Right lung (tissue), 5 donors: ENCODE measurements around the gene SAMD4A. TPM values are rescaled to one million over a fixed set of nuclear protein-coding genes. Genes with fewer than 3 reads are reported as not detected.
A peak's percentile ranks its signal among the peaks of the same experiment; 100 is the strongest.

Experiments used
- DNase-seq, 2 donors: peaks; one replicate each; pipeline ENCODE4 v3.0.0-alpha.2; 2013
- polyA plus RNA-seq, 5 donors: library from polyadenylated mRNA; unstranded; fragments of 120-200 nt; gene quantifications; one replicate each; pipeline versions ENCODE4 v1.2.1 to v1.2.3, GENCODE V29; 2013; ENCODE audit warnings: inconsistent platforms in 1 of 5, low replicate concordance in 1 of 5; ENCODE audit not compliant: insufficient read length in 5 of 5, insufficient read depth in 1 of 5

The SAMD4A gene
- polyA plus RNA-seq, 5 donors, result 4.9 to 9.8 (median 7.9) TPM

- DNase-seq, result no peak
Measured at GRCh38 chr14:54822685-54823084, 255.8 kb downstream of the SAMD4A start.

DNA sequence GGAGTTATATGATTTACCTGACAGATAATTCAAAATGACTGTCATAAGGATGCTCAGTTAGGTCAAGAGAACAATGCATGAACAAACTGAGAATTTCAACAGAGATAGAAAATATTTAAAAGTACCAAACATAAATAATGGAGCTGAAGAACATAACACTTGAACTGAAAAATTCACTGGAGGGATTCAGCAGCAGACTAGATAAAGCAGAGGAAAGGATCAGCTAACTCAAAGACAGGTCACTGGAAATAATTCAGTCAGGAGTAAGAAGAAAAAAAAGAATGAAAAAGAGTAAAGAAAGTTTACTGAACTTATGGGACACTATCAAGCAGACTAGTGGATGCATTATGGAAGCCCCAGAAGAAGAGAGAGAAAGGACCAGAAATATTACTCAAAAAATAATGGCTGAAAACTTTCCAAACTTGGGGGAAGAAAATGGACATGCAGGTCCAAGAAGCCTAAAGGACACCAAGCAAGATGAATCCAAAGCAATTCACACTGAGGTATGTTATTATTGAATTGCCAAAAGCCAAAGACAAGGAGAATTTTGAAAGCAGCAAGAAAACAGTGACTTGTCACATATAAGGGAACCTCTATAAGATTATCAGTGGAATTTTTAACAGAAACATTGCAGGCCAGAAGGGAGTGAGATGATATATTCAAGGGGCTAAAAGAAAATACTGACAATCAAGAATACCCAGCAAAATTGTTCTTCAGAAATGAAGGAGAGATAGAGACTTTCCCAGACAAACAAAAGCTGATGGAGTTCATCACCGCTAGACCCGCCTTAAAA is 257.0 kb downstream of the SAMD4A start:
- no peak for DNase-seq

GRCh38 chr14:54828037-54828436 is 261.1 kb downstream of the SAMD4A start:
- no peak for DNase-seq

DNA sequence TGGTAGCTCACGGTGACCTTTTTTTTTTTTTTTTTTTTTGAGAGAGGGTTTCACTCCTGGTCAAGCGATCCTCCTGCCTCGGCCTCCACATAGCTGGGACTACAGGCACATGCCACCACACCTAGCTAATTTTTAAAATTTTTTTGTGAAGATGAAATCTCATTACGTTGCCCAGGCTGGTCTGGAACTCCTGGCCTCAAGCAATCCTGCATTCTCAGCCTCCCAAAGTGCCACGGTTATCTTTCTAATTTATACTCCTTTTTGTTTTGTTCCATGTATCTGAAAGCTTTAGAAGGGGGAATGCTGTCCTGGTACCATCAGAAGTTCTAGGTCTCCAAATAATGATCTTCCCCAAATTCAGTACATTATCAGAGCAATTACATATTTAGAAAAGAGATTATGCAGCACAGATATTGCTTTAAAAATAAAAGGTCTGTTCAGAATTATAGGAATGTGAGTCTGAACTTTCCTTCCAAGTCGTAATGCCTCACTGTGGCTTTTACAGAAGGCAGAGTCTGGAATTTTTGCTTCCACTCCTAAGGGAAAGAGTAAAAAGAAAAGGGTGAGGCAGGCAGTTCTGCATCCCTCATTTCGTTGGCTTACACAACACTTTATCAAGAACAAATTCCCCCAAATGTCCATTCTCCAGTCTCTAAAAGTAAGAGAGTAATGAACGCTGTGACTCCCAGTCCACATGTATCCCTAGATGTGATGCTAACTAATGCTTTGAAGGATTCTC is 262.7 kb downstream of the SAMD4A start:
- DNase-seq, result no peak

DNA sequence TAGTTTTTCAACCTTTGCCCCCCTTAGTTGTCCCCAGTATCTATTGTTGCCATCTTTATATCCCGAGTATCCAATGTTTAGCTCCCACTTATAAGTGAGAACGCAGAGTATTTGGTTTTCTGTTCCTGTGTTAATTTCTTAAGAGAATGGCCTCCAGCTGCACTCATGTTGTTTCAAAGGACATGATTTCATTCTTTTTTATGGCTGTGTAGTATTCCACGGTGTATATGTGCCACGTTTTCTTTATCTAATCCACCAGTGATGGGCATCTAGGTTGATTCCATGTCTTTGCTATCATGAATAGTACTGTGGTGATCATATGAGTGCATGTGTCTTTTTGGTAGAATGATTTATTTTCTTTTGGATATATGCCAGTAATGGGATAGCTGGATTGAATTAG is 263.7 kb downstream of the SAMD4A start:
- no peak for DNase-seq

DNA sequence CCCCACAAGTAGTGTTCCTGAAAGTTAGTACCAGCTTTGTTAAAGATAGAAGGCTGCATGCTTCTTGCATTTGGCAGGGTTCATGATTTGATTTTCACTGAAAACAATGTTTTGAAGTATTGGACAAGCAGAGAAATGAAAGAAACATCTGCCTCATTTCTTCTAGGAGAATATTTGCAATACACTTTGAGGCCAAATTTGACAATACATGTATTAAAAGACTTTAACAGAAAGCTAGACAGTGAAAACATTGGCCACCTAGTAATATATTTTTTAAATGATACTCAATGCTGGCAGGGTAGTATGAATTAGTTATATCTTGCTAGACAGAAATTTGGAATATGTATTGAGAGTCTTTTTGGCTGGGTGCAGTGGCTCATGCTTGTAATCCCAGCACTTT is 267.2 kb downstream of the SAMD4A start:
- peak; percentile 23 to 35 for DNase-seq

DNA sequence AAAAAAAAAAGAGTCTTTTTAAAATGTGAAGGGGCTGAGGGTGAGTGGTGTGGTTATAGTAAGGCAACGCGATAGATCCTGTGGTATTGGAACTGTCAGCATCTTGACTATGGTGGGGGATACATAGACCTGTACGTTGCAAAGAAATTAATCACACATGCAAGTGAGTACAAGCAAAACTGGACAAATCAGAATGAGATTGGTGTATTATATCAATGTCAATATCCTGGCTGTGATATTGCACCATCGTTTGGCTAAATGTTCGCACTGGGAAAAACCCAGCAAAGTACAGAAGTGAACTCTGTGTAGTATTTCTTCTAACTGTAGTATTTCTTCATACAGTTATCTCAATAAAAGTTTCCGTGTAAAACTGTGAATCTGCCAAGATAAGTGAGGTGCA is 267.8 kb downstream of the SAMD4A start:
- DNase-seq, result no peak

- no peak for DNase-seq
Measured at GRCh38 chr14:54836231-54836630, 269.3 kb downstream of the SAMD4A start.

- no peak for DNase-seq
Measured at GRCh38 chr14:54837508-54838149, 270.7 kb downstream of the SAMD4A start.

DNA sequence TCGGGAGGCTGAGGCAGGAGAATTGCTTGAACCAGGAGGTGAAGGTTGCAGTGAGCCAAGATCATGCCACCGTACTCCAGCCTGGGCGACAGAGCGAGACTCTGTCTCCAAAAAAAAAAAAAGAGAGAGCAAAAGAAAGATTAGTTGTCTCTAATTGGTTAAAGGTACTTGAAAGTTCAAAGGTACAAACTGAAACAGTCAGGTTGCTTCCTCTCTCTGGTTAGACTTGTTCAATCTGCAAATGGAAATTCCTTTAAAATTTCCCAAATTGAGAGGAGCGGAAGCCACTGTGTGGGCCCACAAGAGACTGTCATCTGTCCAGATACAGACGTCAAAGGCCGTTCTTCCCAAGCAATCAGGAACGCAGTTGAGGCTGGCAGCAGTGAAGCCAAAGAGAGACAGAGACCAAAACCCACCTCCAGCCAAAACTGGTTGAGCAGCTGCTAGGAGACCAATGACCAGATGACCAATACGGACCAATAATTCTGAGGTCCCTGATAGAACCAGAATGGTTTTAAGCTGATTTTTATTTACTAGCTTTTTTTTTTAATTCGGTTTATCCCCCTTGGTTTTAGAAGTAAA is 272.1 kb downstream of the SAMD4A start:
- no peak for DNase-seq

DNA sequence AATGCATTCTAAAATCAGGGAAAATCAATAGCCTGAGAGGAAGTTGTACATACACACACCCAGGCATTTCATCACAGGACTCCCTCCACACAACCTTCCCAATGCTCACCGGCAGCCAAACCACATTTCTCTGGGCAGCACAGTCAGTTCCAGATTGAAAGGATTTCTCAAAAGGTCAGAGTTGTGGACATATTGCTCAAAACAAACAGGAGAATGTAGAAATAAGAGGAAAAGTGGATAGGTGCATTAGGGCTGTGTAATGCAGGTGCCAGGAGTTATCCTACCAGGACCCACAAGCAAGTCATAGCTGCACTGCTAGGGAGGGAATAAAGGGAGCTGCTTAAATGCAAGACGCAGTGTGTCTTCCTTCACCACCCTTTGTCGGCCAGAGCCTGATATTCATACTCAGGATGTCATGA is 272.8 kb downstream of the SAMD4A start:
- no peak for DNase-seq

DNA sequence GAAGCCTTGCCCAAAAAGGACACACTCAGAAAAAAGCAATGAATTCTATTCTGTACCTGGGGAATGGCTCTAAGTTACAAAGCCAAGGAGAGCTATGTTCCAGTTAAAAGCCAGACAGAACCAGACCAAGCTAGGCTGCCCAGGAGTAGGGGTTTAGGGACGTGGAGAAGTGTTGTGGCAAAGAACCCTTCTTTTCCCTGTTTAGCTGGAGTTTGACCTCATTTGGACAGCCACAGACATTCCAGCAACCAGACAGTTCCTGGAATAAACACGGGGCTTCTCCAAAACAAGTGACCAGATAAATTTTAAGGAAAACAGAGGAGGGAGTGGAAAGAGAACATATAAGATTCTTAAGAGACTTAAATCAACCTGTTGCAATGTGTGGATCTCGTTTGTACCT is 273.4 kb downstream of the SAMD4A start:
- no peak for DNase-seq

GRCh38 chr14:54840798-54841197 is 273.9 kb downstream of the SAMD4A start:
- DNase-seq, result no peak

Other genes starting within 250 kb of the SAMD4A start
- gene CDKN3, start 170.1 kb upstream of the SAMD4A start, polyA plus RNA-seq, result 10 to 100 TPM; 15.8 to 45.0 (median 28.1) TPM
- gene CNIH1, start 125.8 kb upstream of the SAMD4A start, polyA plus RNA-seq, result 100 to 1,000 TPM; 115 to 163 (median 141) TPM
- 10 to 100 TPM; 52.7 to 88.9 (median 65.6) TPM for gene GMFB, start 78.1 kb upstream of the SAMD4A start, polyA plus RNA-seq
- gene CGRRF1, start 57.2 kb upstream of the SAMD4A start, polyA plus RNA-seq, result 10 to 100 TPM; 24.2 to 32.4 (median 28.9) TPM